ENCODE measurements around the gene CMSS1.

GRCh38 chr3:99772171-99772570 lies 45.5 kb upstream of the CMSS1 start:
- no peak for TF ChIP-seq CTCF (IDR thresholded peaks at IDR 0.05)
- TF ChIP-seq POLR2A (IDR thresholded peaks at IDR 0.05): no peak

Measured in Peyer's patch (tissue), 4 donors.